Cardiac muscle cell (in vitro differentiated cells and primary cell): ENCODE data around the gene THBS1. TPM values are rescaled to one million over a fixed set of nuclear protein-coding genes. Genes with fewer than 3 reads are reported as not detected.

ENCODE experiments used
- DNase-seq, 2 donors: peaks; one replicate each; pipeline versions ENCODE4 v3.0.0 to v3.0.0-alpha.2; 2010 to 2017; ENCODE audit warnings: low read depth in 1 of 2, low spot score in 1 of 2
- H3K27ac ChIP-seq: fragments of 200-600 bp; sonication (generic); 2 replicates; pipeline ENCODE4 v1.5.1; 2016
- H3K27me3 ChIP-seq: fragments of 200-600 bp; sonication (generic); 2 replicates; pipeline ENCODE4 v1.6.0; 2016; ENCODE audit warnings: control low read depth
- H3K36me3 ChIP-seq: fragments of 200-600 bp; sonication (generic); 2 replicates; pipeline ENCODE4 v1.5.1; 2016; ENCODE audit warnings: control low read depth
- H3K4me1 ChIP-seq: fragments of 200-600 bp; sonication (generic); 2 replicates; pipeline ENCODE4 v1.8.1; 2017; ENCODE audit warnings: low read depth, mild to moderate bottlenecking, mixed run types
- H3K4me3 ChIP-seq: fragments of 200-600 bp; sonication (generic); 2 replicates; pipeline ENCODE4 v1.5.1; 2016; ENCODE audit warnings: mild to moderate bottlenecking
- H3K9me3 ChIP-seq: fragments of 200-600 bp; sonication (generic); 2 replicates; pipeline ENCODE4 v1.5.1; 2017; ENCODE audit warnings: low read depth, mild to moderate bottlenecking, control low read depth
- polyA plus RNA-seq: library from polyadenylated mRNA; unstranded; fragments of >200 nt; fragmentation: Nextera tagmentation; extraction: Ambion mirVana; gene quantifications from 2 replicates; pipeline ENCODE4 v1.2.1, GENCODE V29; 2016
- total RNA-seq: library from RNA; depleted of rRNA; stranded (reverse); fragments of >200 nt; gene quantifications from 2 replicates; pipeline ENCODE4 v1.2.3, GENCODE V29; 2016
- TF ChIP-seq, protein P1 (sequence below): IDR thresholded peaks from 2 replicates; pipeline ENCODE4 v1.5.1; 2012; ENCODE audit warnings: low read depth, mild to moderate bottlenecking, low read length

The THBS1 gene
- 55.2 and 70.2 TPM in 2 replicates for total RNA-seq
- 20.9 and 22.4 TPM in 2 replicates for polyA plus RNA-seq

DNA sequence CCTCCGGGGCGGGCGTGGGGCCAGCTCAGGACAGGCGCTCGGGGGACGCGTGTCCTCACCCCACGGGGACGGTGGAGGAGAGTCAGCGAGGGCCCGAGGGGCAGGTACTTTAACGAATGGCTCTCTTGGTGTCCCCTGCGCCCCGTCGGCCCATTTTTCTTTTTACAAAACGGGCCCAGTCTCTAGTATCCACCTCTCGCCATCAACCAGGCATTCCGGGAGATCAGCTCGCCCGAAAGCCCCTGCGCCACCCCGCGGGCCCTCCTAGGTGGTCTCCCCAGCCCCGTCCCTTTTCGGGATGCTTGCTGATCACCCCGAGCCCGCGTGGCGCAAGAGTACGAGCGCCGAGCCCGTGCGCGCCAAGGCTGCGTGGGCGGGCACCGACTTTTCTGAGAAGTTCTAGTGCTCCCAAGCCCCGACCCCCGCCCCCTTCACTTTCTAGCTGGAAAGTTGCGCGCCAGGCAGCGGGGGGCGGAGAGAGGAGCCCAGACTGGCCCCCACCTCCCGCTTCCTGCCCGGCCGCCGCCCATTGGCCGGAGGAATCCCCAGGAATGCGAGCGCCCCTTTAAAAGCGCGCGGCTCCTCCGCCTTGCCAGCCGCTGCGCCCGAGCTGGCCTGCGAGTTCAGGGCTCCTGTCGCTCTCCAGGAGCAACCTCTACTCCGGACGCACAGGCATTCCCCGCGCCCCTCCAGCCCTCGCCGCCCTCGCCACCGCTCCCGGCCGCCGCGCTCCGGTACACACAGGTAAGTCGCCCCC is at the start of gene THBS1:
THBS1 (plus strand) TSS at position 595 of the 757 bp plus-strand sequence. CDS start 779 bp downstream, outside the sequence.
- Histone ChIP-seq H3K27ac (peak within 1 kb of the TSS; percentile 95), H3K27me3 (no peaks in the 10 kb centered on the region), H3K4me3 (peak within 1 kb of the TSS; percentile 40), H3K9me3 (no peaks in the 10 kb centered on the region), H3K4me1 (peaks cover 14% of the 10 kb centered on the region), H3K36me3 (peaks cover 16% of the 10 kb centered on the region)
- DNase-seq, result peak; percentile 92 to 98
- TF ChIP-seq, protein P1, sequence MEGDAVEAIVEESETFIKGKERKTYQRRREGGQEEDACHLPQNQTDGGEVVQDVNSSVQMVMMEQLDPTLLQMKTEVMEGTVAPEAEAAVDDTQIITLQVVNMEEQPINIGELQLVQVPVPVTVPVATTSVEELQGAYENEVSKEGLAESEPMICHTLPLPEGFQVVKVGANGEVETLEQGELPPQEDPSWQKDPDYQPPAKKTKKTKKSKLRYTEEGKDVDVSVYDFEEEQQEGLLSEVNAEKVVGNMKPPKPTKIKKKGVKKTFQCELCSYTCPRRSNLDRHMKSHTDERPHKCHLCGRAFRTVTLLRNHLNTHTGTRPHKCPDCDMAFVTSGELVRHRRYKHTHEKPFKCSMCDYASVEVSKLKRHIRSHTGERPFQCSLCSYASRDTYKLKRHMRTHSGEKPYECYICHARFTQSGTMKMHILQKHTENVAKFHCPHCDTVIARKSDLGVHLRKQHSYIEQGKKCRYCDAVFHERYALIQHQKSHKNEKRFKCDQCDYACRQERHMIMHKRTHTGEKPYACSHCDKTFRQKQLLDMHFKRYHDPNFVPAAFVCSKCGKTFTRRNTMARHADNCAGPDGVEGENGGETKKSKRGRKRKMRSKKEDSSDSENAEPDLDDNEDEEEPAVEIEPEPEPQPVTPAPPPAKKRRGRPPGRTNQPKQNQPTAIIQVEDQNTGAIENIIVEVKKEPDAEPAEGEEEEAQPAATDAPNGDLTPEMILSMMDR, result no peak

DNA sequence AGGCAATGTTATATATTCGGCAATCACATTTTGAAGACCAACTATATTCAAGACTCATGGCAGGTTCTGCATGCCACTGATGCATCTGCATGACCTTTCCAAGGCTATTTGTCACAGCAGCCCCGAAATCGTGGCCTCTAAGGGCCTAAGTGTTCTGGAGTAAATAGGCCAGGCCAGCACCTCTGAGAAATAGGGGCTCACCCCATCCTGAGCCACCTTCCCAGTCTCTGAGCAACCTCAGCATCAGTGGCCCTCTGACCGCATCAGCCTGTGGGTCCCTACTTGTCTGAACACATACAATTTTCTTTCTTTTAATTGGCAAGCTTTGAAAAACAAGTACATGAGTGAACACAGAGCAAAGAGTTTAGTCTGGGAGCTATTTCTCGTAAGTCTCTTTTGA is 45.9 kb upstream of the THBS1 start:
- H3K27ac ChIP-seq, result no peak overlapping the region
- H3K27me3 ChIP-seq, result no peaks in the 10 kb centered on the region
- H3K9me3 ChIP-seq, result no peaks in the 10 kb centered on the region
- no peak overlapping the region for H3K4me3 ChIP-seq
- no peaks in the 10 kb centered on the region for H3K4me1 ChIP-seq
- no peak for DNase-seq
- TF ChIP-seq, protein P1, result no peak
- H3K36me3 ChIP-seq, result no peaks in the 10 kb centered on the region

DNA sequence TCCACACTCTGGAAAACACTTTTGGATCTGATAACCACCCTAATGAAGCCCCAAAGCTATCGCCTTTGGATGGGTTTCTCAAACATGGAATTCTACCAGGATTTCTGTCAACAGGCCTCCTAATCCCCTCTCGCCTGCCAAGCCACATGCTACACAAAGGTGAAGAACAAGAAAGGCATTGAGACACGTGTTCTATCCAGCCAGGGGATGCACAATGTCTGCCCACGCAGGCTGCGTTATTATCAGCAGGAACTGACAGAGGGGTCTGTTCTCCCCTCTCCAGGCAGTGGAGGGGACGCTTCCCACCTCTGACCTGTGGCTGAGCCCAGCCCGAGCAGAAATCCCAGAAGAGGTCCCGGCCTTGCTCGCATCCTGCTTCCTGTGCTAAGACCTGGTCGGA is 45.4 kb upstream of the THBS1 start:
- Histone ChIP-seq H3K27ac (no peak overlapping the region), H3K36me3 (no peaks in the 10 kb centered on the region), H3K9me3 (no peaks in the 10 kb centered on the region), H3K27me3 (no peaks in the 10 kb centered on the region), H3K4me1 (no peaks in the 10 kb centered on the region), H3K4me3 (no peak overlapping the region)
- TF ChIP-seq, protein P1, result no peak
- DNase-seq, result no peak

DNA sequence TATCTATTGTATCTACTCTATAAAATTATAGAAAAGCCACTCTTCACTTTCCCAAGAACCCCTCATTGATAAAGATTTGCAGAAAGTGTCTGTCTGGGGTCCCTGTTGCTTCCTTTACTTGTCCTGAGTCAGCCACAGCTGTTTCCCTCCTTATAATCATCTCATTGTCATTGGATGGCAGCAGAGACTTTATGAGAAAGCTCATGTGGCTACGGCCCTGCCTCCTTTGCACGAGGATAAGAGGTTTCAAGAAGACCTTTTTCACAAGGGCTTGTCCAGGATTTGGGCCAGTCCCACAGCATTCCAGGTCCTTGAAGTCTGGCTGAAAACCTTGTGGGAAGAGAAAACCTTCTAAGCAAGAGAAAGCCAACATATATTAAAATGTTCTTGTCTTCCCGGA is 41.9 kb upstream of the THBS1 start:
- H3K4me3 ChIP-seq, result no peak overlapping the region
- no peaks in the 10 kb centered on the region for H3K27me3 ChIP-seq
- no peaks in the 10 kb centered on the region for H3K36me3 ChIP-seq
- no peak for DNase-seq
- H3K4me1 ChIP-seq, result no peaks in the 10 kb centered on the region
- no peak overlapping the region for H3K27ac ChIP-seq
- H3K9me3 ChIP-seq, result no peaks in the 10 kb centered on the region
- TF ChIP-seq, protein P1, result no peak

DNA sequence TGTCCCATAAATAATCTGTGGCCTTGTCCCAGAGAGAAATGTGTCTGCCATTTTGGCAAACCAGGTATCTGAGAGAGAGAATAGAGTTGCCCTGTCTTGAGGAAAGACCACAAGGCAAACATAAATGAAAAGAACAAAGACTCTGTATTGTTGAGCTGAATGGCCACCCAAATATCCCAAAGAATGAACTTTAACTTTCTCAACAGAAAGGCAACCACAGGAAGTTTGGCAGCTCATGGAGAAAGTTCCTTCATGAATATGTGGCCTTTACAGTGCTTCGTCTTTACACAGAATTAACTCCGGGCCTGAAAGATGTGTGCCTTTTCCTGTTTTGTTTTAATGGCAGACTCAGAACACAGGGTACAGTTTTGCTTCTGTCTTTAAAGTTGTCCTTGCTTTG is 41.4 kb upstream of the THBS1 start:
- Histone ChIP-seq H3K4me3 (no peak overlapping the region), H3K27ac (no peak overlapping the region), H3K9me3 (no peaks in the 10 kb centered on the region), H3K36me3 (no peaks in the 10 kb centered on the region), H3K27me3 (no peaks in the 10 kb centered on the region), H3K4me1 (no peaks in the 10 kb centered on the region)
- DNase-seq, result no peak
- TF ChIP-seq, protein P1, result no peak
